Measurements from ENCODE around the gene SH2B3.
"Not testable (repeated sequence)": the region's sequence is repeated elsewhere in the genome, so short reads cannot be mapped to it uniquely, and the experiment has no call there.

Gene SH2B3

GRCh38 chr12:111387747-111388323 is 17.9 kb upstream of the SH2B3 start:
- DNase-seq (ENCODE audit: low read depth) = no peak

- DNase-seq (ENCODE audit: low read depth) = no peak
These were observed 16.1 kb upstream of the SH2B3 start for GRCh38 chr12:111389635-111390034.

GRCh38 chr12:111390910-111391309 is 14.8 kb upstream of the SH2B3 start:
- no peak for DNase-seq (ENCODE audit: low read depth)

DNA sequence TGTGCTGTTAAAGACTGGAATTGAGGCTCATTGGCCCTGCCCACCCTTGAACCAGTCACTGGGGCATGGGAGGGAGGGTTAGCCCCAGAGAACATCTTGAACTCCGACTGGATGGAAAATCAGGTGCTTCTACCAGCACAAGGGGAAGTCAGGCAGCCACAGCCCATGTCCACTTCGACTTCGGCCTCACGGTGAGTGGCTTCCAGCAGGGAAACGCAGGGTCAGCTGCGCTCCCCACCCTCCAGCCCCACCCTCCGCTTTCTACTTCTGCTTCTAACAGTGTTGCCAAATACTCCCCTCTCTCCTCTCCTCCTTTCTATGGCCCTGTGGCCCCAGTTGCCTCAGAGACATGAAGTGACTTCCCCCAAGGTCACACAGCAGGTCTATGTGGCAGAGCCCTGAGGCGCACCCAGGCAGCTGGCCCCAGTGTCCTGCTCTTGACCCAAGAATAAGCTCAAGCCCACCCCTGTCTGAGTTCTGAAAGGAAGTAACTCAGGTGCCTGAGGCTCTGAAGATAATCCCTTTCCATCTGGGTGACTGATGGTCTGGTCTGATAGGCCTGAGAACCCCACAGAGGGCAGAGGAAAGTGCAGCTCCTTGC is 11.9 kb upstream of the SH2B3 start:
- no peak for DNase-seq (ENCODE audit: low read depth)

GRCh38 chr12:111394480-111394879 is 11.2 kb upstream of the SH2B3 start:
- no peak for DNase-seq (ENCODE audit: low read depth)

GRCh38 chr12:111395336-111396187 is 10.2 kb upstream of the SH2B3 start:
- DNase-seq (ENCODE audit: low read depth) = no peak

DNA sequence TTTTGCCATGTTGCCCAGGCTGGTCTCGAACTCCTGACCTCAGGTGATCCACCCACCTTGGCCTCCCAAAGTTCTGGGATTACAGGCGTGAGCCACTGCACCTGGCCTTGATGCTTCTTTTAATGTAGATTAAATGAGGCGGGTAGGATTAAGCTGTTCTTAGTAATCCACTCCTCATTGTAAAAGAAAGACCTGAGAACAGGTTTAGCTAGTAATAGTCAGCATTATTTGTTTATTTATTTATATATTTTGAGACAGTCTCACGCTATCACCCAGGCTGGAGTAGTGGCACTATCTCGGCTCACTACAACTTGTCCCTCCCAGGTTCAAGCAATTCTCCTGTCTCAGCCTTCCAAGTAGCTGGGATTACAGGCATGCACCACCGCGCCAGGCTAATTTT is 9.5 kb upstream of the SH2B3 start:
- not testable (repeated sequence) for DNase-seq (ENCODE audit: low read depth)

- DNase-seq (ENCODE audit: low read depth) = peak; percentile 79
These were observed 8.8 kb upstream of the SH2B3 start for GRCh38 chr12:111396726-111397445.

DNA sequence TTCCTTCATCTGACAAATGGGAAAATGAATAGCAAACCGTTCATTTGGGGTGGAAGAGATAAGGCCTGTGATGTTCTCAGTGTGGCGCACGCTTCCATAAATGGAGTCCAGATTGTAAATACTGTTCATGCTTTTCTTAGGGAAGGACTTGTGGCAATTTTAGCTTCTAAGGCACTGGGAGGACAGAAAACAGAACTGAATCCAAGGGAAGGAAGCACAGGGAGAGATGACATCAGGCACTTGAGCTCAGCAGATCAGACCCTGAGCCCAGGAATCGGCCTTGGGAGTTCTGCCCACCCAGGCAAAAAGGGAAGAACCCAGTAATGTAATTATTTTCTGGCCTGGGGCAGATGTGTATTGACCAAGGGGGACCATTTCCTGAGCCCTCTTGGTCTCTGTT is 7.2 kb upstream of the SH2B3 start:
- DNase-seq (ENCODE audit: low read depth) = no peak

GRCh38 chr12:111399741-111400404 is 5.8 kb upstream of the SH2B3 start:
- not testable (repeated sequence) for DNase-seq (ENCODE audit: low read depth)

DNA sequence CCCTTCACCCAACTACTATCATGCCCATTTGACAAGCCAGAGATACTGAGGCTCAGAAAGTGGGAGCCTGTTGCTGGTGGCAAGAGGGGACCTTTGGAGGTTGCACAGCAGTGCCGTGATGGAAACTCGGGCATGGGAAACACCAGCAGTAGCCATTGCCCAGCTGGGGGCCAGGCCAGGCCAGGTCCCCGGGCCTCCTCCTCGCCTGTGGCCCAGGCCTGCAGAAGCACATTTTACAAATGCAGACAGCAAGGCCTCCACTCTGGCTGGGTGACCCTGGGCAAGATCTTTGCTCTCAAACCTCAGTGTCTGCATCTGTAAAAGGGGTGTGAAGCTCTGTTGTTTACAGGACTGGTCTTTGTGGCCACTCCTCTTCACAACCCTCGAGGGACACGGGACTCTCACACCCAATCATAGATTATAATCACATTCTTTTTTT is 4.5 kb upstream of the SH2B3 start:
- DNase-seq (ENCODE audit: low read depth) = no peak

DNA sequence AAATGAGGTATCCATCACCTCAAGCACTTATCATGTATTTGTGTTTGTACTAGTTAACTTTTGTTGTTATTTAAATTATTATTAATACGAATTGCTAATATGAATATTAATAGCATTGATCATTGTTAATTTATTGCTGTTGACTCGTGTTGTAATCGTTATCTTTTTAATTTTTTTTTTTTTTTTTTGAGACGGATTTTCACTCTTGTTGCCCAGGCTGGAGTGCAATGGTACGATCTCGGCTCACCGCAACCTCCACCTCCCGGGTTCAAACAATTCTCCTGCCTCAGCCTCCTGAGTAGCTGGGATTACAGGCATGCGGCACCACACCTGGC is 3.3 kb upstream of the SH2B3 start:
- not testable (repeated sequence) for DNase-seq (ENCODE audit: low read depth)

DNA sequence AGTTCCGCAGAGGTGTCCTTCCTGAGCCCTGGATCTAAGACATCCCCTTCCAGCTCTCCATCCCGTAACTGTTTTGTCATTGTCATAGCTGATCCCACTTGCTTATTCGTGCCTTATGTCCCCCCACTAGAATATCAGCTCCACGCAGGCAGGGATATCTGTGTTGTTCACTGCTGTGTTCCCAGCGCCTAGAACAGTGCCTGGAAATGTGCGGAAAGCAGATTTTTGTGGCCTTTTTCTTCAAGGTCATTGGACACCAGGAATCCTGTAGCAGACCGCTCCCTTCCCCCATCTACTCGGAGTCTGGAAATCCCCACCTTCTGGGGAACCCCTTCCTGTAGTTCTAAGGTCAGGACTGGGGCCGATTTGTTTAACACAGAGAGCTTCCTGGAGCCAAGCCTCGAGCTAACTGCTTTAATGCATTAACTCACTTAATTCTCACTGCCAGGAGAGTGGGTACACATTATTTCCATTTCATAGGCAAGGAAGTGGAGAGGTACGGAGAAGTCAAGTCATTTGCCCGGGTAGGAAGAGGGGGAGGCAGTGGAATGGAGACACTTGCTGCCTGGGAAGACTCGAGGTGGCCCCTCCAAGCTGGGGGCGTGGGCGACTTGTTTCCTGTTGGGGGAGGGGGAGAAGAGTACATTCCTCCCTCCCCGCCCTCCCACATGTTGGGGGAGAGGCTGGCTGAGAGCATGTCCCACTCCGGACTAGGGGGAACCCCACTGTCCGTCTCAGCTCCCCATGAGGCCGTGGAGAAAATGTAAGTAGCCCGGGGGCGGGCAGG is 1.2 kb upstream of the SH2B3 start:
- DNase-seq (ENCODE audit: low read depth) = peak; percentile 75

GRCh38 chr12:111405149-111405858 is 419 bp upstream of the SH2B3 start:
- DNase-seq (ENCODE audit: low read depth) = peak; percentile 98

- peak; percentile 39 for DNase-seq (ENCODE audit: low read depth)
These were observed 1.0 kb downstream of the SH2B3 start for GRCh38 chr12:111406474-111407376.

GRCh38 chr12:111407377-111408115 is 1.8 kb downstream of the SH2B3 start:
- DNase-seq (ENCODE audit: low read depth) = no peak

DNA sequence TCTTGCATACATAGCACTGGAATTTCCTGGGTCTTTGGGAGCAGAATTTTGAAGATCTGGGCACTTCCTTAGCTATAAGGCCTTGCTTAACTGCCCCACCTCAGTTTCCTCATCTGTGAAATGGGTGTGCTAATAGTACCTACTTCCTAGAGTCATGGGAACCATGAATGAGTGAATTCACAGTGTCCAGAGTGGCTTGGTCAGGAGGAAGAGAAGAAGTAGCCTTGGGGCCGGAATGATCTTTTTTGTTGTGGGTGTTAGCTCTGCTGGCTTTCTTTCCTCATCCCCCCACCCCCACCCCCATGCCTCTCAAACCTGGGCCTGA is 2.4 kb downstream of the SH2B3 start:
- no peak for DNase-seq (ENCODE audit: low read depth)

DNA sequence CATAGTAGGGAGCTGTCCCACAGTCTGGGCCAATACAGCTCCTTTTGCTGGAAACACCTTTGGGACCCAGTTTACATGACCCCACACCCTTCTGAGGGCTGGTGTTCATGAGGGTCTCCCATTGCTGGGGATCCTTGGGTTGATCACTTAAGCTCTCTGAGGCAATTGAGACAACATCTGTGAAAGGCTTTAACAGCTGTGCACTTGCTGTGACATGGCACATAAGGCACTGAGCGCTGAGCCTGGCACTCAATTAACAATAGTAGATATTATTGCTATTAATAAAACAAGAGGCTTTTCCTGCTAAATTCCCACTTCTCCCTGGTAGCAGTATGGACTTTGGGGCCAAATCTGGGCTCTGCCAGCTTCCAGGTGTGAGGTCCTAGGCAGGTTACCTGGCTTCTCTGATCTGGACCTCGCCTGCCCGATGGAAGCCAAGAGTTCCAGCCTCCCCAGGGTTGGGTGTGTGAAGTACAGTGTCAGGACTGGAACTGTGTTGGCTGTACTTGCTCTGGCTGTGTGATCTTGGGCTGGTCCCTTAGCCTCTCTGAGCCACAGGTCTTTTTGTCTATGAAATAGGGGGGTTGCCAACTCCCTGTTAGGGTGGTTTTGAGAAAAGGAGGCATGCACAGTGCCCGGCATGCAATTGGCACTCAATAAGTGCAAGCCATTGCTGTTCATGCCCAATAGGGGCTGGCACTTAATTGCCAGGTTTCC is 3.1 kb downstream of the SH2B3 start:
- DNase-seq (ENCODE audit: low read depth) = no peak
